PC-9 (cell line): Measurements from ENCODE around the gene PCDHGB2.
"Not testable (repeated sequence)": the region's sequence is repeated elsewhere in the genome, so short reads cannot be mapped to it uniquely, and the experiment has no call there.

ENCODE experiments used
- CTCF ChIP-seq: fragments of 200-600 bp; sonication (generic); conservative IDR thresholded peaks from 2 replicates; pipeline ENCODE4 v1.6.1; 2017; ENCODE audit warnings: mixed run types, antibody characterized with exemption, mild to moderate bottlenecking, moderate library complexity
- EZH2 ChIP-seq: fragments of 200-600 bp; sonication (generic); IDR thresholded peaks from 2 replicates; pipeline ENCODE4 v1.8.0; 2017; ENCODE audit warnings: antibody characterized with exemption, low read depth

GRCh38 chr5:141316963-141317362, 42.8 kb upstream of the PCDHGB2 start:
- TF ChIP-seq EZH2, CTCF: not testable (repeated sequence)
